HG03354 (cell line): ENCODE measurements around the gene XRCC1.
"Not testable (repeated sequence)": the region's sequence is repeated elsewhere in the genome, so short reads cannot be mapped to it uniquely, and the experiment has no call there.

Experiments used
- ATAC-seq: cut with Tn5 transposase; IDR thresholded peaks from one replicate; pipeline ENCODE4 v1.9.1; 2021; ENCODE audit warnings: mild to moderate bottlenecking; ENCODE audit not compliant: unreplicated experiment, poor library complexity, severe bottlenecking

The XRCC1 gene

GRCh38 chr19:43551399-43552197 lies 23.7 kb downstream of the XRCC1 start:
- ATAC-seq = no peak

- ATAC-seq = no peak
Observed at GRCh38 chr19:43548706-43549105, 26.6 kb downstream of the XRCC1 start.

- not testable (repeated sequence) for ATAC-seq
Observed at GRCh38 chr19:43547926-43548325, 27.4 kb downstream of the XRCC1 start.

GRCh38 chr19:43546581-43546980 lies 28.7 kb downstream of the XRCC1 start:
- no peak for ATAC-seq

- ATAC-seq = no peak
Observed at GRCh38 chr19:43545981-43546380, 29.3 kb downstream of the XRCC1 start.

GRCh38 chr19:43545276-43545675 lies 30.1 kb downstream of the XRCC1 start:
- no peak for ATAC-seq

- ATAC-seq = no peak
Observed at GRCh38 chr19:43544077-43544476, 31.2 kb downstream of the XRCC1 start.

- no peak for ATAC-seq
Observed at GRCh38 chr19:43541920-43542650, 33.2 kb downstream of the XRCC1 start.

- no peak for ATAC-seq
Observed at GRCh38 chr19:43540381-43540780, 34.9 kb downstream of the XRCC1 start.

- ATAC-seq = no peak
Observed at GRCh38 chr19:43538922-43539321, 36.4 kb downstream of the XRCC1 start.

GRCh38 chr19:43534816-43535761 lies 40.2 kb downstream of the XRCC1 start:
- ATAC-seq = no peak

- no peak for ATAC-seq
Observed at GRCh38 chr19:43534305-43534815, 41.0 kb downstream of the XRCC1 start.

GRCh38 chr19:43533546-43534304 lies 41.6 kb downstream of the XRCC1 start:
- peak; percentile 72 for ATAC-seq

GRCh38 chr19:43532962-43533545 lies 42.3 kb downstream of the XRCC1 start, which contains the start of gene ZNF575:
Gene ZNF575 (plus strand): TSS chr19:43533188. CDS start chr19:43534423, 1,235 bp downstream.
- ATAC-seq = peak; percentile 60

- no peak for ATAC-seq
Observed at GRCh38 chr19:43532571-43532961, 42.8 kb downstream of the XRCC1 start.

- ATAC-seq = no peak
Observed at GRCh38 chr19:43527860-43528622, 47.3 kb downstream of the XRCC1 start.

GRCh38 chr19:43526884-43527859 lies 48.2 kb downstream of the XRCC1 start, which contains the start of gene ETHE1:
Gene ETHE1 (minus strand): TSS chr19:43527201. CDS start chr19:43527177, 24 bp downstream.
- ATAC-seq = peak; percentile 68
